ENCODE results near the gene SIGLEC5.

GRCh38 chr19:51599084-51599483 lies 31.1 kb downstream of the SIGLEC5 start:
- TF ChIP-seq ZNF75D (CRISPR knock-in tag; IDR thresholded peaks at IDR 0.05; ENCODE audit: borderline replicate concordance) = no peak
- no peak for TF ChIP-seq ZNF10 (CRISPR knock-in tag; IDR thresholded peaks at IDR 0.05; ENCODE audit: borderline replicate concordance, low read depth)
- no peak for TF ChIP-seq PHF5A (CRISPR knock-in tag; IDR thresholded peaks at IDR 0.05; ENCODE audit: low read depth, unreplicated experiment)
- no peak for TF ChIP-seq SMYD3 (CRISPR knock-in tag; IDR thresholded peaks at IDR 0.05)
- TF ChIP-seq, protein P1, sequence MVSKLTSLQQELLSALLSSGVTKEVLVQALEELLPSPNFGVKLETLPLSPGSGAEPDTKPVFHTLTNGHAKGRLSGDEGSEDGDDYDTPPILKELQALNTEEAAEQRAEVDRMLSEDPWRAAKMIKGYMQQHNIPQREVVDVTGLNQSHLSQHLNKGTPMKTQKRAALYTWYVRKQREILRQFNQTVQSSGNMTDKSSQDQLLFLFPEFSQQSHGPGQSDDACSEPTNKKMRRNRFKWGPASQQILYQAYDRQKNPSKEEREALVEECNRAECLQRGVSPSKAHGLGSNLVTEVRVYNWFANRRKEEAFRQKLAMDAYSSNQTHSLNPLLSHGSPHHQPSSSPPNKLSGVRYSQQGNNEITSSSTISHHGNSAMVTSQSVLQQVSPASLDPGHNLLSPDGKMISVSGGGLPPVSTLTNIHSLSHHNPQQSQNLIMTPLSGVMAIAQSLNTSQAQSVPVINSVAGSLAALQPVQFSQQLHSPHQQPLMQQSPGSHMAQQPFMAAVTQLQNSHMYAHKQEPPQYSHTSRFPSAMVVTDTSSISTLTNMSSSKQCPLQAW (CRISPR knock-in tag; IDR thresholded peaks at IDR 0.05) = no peak
- no peak for TF ChIP-seq SIN3A (IDR thresholded peaks at IDR 0.05; ENCODE audit: borderline replicate concordance, low read depth, low read length)
- no peak for TF ChIP-seq ZNF678 (CRISPR knock-in tag; IDR thresholded peaks at IDR 0.05)
- TF ChIP-seq MAX (IDR thresholded peaks at IDR 0.05) = no peak
- no peak for TF ChIP-seq SMAD9 (CRISPR knock-in tag; IDR thresholded peaks at IDR 0.05)
- no peak for TF ChIP-seq POLR2A (IDR thresholded peaks at IDR 0.05; ENCODE audit: insufficient read depth in 1 of 2, low read depth in 2 of 2, low read length in 2 of 2)
- no peak for TF ChIP-seq CTCF (CRISPR knock-in tag; IDR thresholded peaks at IDR 0.05)
